ENCODE measurements around the gene ZNF320.
"Not testable (repeated sequence)": the region's sequence is repeated elsewhere in the genome, so short reads cannot be mapped to it uniquely, and the experiment has no call there.

Gene ZNF320

DNA sequence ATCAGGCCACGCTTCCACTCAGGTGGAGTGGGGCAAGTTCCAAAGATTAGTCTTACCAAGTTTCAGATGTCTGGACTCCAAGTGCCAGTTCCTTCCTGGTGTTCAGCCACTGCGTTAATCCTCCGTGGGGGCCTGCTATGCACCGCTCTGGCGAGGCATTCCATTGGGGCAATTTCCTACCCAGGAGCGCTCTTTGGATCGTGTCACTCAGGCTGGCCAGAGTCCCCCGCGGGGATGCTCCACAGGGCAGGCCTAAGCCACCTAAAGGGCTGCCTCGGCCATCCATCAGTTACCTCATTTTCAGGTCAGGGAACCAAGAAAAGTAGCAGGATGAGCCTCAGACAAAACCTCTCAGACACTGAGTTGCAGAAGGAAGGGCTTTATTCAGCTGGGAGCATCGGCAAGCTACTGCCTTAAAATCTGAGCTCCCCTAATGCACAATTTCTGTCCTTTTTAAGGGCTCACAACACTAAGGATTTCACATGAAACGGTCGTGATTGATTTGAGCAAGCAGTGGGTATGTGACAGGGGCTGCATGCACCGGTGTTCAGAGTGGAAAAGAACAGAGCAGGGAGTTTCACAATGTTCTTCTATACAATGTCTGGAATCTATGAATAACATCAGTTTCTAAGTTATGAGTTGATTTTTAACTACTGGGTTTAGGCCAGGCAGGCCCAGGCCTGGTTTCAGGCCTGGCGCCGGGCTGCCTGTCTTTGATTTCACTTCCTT lies 6.8 kb upstream of the ZNF320 start:
- not testable (repeated sequence) for H3K4me3 ChIP-seq (ENCODE audit: low read depth in 1 of 2, low read length in 2 of 2); H3K27ac ChIP-seq (ENCODE audit: low read depth, low read length); H3K9ac ChIP-seq (ENCODE audit: low read length); H3K36me3 ChIP-seq (ENCODE audit: insufficient read depth, low read length); H3K9me3 ChIP-seq (ENCODE audit: low read length); H3K4me1 ChIP-seq (ENCODE audit: insufficient read depth, low read length); H3K27me3 ChIP-seq (ENCODE audit: control insufficient read depth in 1 of 2, insufficient read depth in 2 of 2, low read length in 2 of 2)

DNA sequence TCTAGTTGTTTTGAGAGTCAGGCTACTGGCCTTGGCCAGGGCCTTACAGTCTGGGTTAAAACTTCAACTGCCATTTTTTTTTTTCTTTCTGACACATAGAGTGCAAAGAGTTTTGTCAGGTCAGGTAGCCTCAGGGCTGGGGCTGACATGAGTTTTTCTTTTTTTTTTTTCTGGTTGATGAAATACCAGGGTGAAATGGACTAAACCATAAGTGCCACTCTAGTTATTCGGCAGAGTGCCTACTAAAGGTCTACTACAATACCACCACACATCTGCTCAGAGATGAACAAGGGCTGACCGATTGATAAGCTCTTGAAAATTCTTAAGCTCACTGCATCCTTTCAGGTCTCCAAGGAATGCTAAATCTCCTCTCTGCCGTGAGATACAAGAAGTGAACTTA lies 4.4 kb upstream of the ZNF320 start:
- H3K36me3 ChIP-seq (ENCODE audit: insufficient read depth, low read length) = no peaks in the 10 kb centered on the region
- no peak overlapping the region for H3K27ac ChIP-seq (ENCODE audit: low read depth, low read length)
- no peaks in the 10 kb centered on the region for H3K9me3 ChIP-seq (ENCODE audit: low read length)
- peaks cover 5% of the 10 kb centered on the region for H3K4me1 ChIP-seq (ENCODE audit: insufficient read depth, low read length)
- no peaks in the 10 kb centered on the region for H3K27me3 ChIP-seq (ENCODE audit: control insufficient read depth in 1 of 2, insufficient read depth in 2 of 2, low read length in 2 of 2)
- H3K4me3 ChIP-seq (ENCODE audit: low read depth in 1 of 2, low read length in 2 of 2) = no peak overlapping the region
- no peak overlapping the region for H3K9ac ChIP-seq (ENCODE audit: low read length)

DNA sequence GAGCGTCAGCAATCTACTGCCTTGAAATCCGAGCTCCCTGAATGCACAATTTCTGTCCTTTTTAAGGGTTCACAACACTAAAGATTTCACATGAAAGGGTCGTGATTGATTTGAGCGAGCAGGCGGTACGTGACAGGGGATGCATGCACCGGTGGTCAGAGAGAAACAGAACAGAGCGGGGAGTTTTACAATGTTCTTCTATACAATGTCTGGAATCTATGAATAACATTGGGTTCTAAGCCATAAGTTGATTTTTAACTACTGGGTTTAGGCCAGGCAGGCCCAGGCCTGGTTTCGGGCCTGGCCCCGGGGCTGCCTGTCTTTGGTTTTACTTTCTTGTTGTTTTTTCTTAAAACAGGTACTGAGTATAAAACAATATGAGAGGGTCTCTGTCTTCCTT lies 1.2 kb upstream of the ZNF320 start:
- peaks cover 11% of the 10 kb centered on the region for H3K4me1 ChIP-seq (ENCODE audit: insufficient read depth, low read length)
- not testable (repeated sequence) for H3K4me3 ChIP-seq (ENCODE audit: low read depth in 1 of 2, low read length in 2 of 2); H3K9ac ChIP-seq (ENCODE audit: low read length); H3K36me3 ChIP-seq (ENCODE audit: insufficient read depth, low read length); H3K9me3 ChIP-seq (ENCODE audit: low read length); H3K27me3 ChIP-seq (ENCODE audit: control insufficient read depth in 1 of 2, insufficient read depth in 2 of 2, low read length in 2 of 2); H3K27ac ChIP-seq (ENCODE audit: low read depth, low read length)

DNA sequence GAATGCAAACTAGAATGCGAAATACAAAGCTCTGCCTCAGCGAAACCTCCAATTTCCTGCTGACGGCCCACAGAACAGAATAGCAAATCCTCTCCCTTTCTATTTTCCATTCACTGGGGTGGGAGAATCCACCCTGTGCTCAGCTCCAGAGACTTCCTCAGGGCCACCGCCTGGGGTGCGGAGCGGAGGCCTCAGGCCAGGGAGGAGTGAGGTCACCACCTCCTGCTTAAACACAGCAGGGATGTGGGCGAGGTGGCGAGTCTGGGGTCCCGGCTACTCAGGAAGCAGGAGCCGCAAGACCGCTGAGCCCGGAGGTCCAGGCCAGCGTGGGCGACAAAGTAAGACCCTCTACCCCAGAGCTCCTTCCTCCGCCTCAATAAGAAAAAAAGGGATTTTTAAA lies 666 bp upstream of the ZNF320 start:
- Histone ChIP-seq H3K9ac (ENCODE audit: low read length) (peak overlapping the region; percentile 12), H3K4me3 (ENCODE audit: low read depth in 1 of 2, low read length in 2 of 2) (peak overlapping the region; percentile 63 to 97), H3K27ac (ENCODE audit: low read depth, low read length) (peak overlapping the region; percentile 84)

DNA sequence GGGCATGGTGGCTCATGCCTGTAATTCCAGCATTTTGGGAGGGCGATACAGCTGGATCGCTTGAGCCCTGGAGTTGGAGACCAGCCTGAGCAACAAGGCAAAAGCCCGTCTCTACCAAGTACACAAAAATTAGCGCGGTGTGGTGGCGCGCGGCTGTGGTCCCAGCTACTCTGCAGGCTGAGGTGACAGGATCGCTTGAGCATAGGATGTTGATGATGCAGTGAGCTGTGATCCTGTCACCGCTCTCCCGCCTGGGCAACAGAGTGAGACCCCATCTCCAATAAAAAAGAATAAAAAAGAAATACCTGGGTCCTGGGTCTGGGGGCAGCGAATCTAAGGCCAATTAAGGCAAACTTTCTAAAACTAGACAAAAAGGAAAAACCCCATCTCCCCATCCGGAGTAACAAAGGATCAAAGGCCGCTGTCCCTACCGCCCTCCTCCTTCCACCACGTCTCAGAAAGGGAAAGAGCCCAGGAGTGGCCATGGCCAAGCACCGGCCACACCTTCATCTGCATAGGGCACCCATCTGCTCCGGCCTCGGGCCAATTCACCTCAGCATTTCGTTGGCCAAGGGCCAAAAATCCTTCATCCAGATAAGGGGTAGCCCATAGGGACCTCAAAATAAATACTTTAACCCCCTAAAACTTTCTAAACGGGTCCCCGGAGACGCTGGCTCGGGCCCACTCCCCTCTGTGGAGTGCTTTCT lies 851 bp downstream of the ZNF320 start:
- Histone ChIP-seq H3K27me3 (ENCODE audit: control insufficient read depth in 1 of 2, insufficient read depth in 2 of 2, low read length in 2 of 2) (no peaks in the 10 kb centered on the region), H3K4me1 (ENCODE audit: insufficient read depth, low read length) (peaks cover 11% of the 10 kb centered on the region), H3K36me3 (ENCODE audit: insufficient read depth, low read length) (no peaks in the 10 kb centered on the region), H3K9ac (ENCODE audit: low read length) (peak overlapping the region; percentile 76), H3K27ac (ENCODE audit: low read depth, low read length) (peak overlapping the region; percentile 84), H3K4me3 (ENCODE audit: low read depth in 1 of 2, low read length in 2 of 2) (peak overlapping the region; percentile 63 to 97), H3K9me3 (ENCODE audit: low read length) (no peaks in the 10 kb centered on the region)

More for the DNA sequence above, 666 bp upstream of the ZNF320 start:
- H3K4me1 ChIP-seq (ENCODE audit: insufficient read depth, low read length) = peaks cover 11% of the 10 kb centered on the region
- H3K27me3 ChIP-seq (ENCODE audit: control insufficient read depth in 1 of 2, insufficient read depth in 2 of 2, low read length in 2 of 2) = no peaks in the 10 kb centered on the region
- H3K9me3 ChIP-seq (ENCODE audit: low read length) = no peaks in the 10 kb centered on the region
- no peaks in the 10 kb centered on the region for H3K36me3 ChIP-seq (ENCODE audit: insufficient read depth, low read length)

DNA sequence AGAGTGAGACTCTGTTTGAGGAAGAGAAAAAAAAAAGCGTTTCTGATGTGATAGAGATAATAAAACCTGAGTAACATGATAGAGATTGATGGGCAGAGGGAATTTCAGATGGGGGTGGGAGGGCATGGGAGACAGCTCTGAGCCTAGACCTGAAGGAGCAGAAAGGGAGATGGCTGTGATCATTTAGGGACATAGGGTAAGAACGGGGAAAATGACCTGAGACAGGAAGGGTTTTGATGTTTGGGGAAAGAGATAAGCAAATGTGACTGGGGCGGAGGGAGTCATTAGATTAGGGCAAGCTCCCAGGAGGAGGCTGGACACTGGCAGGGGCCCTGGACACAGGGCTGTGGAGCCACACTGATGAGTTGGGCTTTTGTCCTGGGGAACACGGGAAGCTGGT lies 6.1 kb downstream of the ZNF320 start:
- H3K4me3 ChIP-seq (ENCODE audit: low read depth in 1 of 2, low read length in 2 of 2) = no peak overlapping the region
- H3K4me1 ChIP-seq (ENCODE audit: insufficient read depth, low read length) = peaks cover under 1% of the 10 kb centered on the region
- peaks cover 10% of the 10 kb centered on the region for H3K36me3 ChIP-seq (ENCODE audit: insufficient read depth, low read length)
- H3K9ac ChIP-seq (ENCODE audit: low read length) = no peak overlapping the region
- no peaks in the 10 kb centered on the region for H3K9me3 ChIP-seq (ENCODE audit: low read length)
- no peak overlapping the region for H3K27ac ChIP-seq (ENCODE audit: low read depth, low read length)
- no peaks in the 10 kb centered on the region for H3K27me3 ChIP-seq (ENCODE audit: control insufficient read depth in 1 of 2, insufficient read depth in 2 of 2, low read length in 2 of 2)

DNA sequence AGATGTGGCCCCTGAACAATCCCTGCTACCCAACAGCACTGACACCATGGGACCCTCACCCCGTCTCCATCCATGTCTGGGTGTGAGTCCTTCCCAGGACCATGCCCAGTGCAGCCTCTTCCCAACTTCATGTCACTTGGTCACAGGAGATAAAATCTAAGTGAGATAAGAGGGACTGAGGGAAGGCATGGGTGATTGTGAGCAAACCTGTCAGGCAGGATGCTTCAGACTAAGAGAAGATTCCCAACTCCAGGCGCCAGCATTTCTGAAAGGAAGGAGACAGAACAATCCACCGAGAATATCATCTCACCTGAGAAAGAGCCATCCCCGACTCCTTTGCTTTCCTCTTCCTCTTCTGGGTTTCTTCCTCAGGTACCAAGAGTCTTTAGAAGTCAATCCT lies 7.5 kb downstream of the ZNF320 start:
- Histone ChIP-seq H3K4me3 (ENCODE audit: low read depth in 1 of 2, low read length in 2 of 2) (no peak overlapping the region), H3K27me3 (ENCODE audit: control insufficient read depth in 1 of 2, insufficient read depth in 2 of 2, low read length in 2 of 2) (no peaks in the 10 kb centered on the region), H3K36me3 (ENCODE audit: insufficient read depth, low read length) (peaks cover 15% of the 10 kb centered on the region), H3K9ac (ENCODE audit: low read length) (no peak overlapping the region), H3K27ac (ENCODE audit: low read depth, low read length) (no peak overlapping the region), H3K9me3 (ENCODE audit: low read length) (no peaks in the 10 kb centered on the region), H3K4me1 (ENCODE audit: insufficient read depth, low read length) (no peaks in the 10 kb centered on the region)

DNA sequence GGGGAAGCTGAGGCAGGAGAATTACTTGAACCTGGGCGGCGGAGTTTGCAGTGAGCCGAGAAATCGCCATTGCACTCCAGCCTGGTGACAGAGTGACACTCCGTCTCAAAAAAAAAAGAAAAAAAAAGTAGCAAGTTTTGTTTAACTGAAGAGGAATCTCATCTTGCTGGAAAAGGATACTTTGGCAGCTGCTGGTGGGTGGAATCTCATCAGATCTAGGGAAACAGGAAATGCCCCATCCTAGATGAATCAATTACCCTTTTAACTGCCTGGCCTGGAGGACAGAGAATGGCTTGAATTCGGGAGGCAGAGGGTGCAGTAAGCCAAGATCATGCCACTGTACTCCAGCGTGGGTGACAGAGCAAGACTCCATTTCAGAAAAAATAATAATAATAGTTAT lies 8.4 kb downstream of the ZNF320 start:
- Histone ChIP-seq H3K4me3 (ENCODE audit: low read depth in 1 of 2, low read length in 2 of 2) (no peak overlapping the region), H3K27ac (ENCODE audit: low read depth, low read length) (no peak overlapping the region), H3K9me3 (ENCODE audit: low read length) (no peaks in the 10 kb centered on the region), H3K36me3 (ENCODE audit: insufficient read depth, low read length) (peaks cover 24% of the 10 kb centered on the region), H3K9ac (ENCODE audit: low read length) (no peak overlapping the region), H3K4me1 (ENCODE audit: insufficient read depth, low read length) (no peaks in the 10 kb centered on the region), H3K27me3 (ENCODE audit: control insufficient read depth in 1 of 2, insufficient read depth in 2 of 2, low read length in 2 of 2) (no peaks in the 10 kb centered on the region)

DNA sequence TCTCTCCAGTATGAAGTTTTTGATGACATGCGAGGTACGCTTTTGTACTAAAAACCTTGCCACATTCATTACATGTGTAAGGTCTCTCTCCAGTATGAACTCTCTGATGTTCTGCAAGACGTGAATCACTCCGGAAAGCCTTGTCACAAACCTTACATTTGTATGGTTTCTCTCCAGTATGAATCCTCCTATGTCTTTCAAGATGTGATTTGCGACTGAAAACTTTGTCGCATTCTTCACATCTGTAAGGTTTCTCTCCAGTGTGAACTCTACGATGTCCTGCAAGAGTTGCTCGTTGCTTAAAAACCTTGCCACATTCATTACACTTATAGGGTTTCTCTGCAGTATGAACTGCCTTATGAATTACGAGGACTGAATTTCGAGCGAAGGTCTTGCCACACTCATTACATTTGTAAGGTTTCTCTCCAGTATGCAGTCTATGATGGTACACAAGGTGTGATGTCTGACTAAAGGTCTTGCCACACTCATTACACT lies 16.5 kb downstream of the ZNF320 start:
- no peak overlapping the region for H3K9ac ChIP-seq (ENCODE audit: low read length)
- H3K27ac ChIP-seq (ENCODE audit: low read depth, low read length) = no peak overlapping the region
- no peaks in the 10 kb centered on the region for H3K9me3 ChIP-seq (ENCODE audit: low read length)
- no peaks in the 10 kb centered on the region for H3K27me3 ChIP-seq (ENCODE audit: control insufficient read depth in 1 of 2, insufficient read depth in 2 of 2, low read length in 2 of 2)
- no peak overlapping the region for H3K4me3 ChIP-seq (ENCODE audit: low read depth in 1 of 2, low read length in 2 of 2)
- peaks cover 59% of the 10 kb centered on the region for H3K36me3 ChIP-seq (ENCODE audit: insufficient read depth, low read length)
- no peaks in the 10 kb centered on the region for H3K4me1 ChIP-seq (ENCODE audit: insufficient read depth, low read length)

DNA sequence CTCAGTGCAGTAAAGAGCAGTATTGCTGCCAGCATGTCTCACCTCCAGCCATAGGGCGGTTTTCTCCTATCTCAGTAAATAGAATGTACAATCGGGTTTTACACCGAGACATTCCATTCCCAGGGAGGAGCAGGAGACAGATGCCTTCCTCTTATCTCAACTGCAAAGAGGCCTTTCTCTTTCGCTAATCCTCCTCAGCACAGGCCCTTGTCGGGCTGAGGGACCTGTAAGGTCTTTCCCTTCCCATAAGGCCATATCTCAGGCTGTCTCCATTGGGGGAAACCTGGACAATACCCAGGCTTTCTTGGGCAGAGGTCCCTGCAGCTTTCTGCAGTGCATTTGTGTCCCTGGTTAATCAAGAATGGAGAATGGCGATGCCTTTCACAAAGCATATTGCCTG lies 24.4 kb downstream of the ZNF320 start:
- not testable (repeated sequence) for H3K4me3 ChIP-seq (ENCODE audit: low read depth in 1 of 2, low read length in 2 of 2); H3K36me3 ChIP-seq (ENCODE audit: insufficient read depth, low read length); H3K27me3 ChIP-seq (ENCODE audit: control insufficient read depth in 1 of 2, insufficient read depth in 2 of 2, low read length in 2 of 2); H3K27ac ChIP-seq (ENCODE audit: low read depth, low read length); H3K4me1 ChIP-seq (ENCODE audit: insufficient read depth, low read length); H3K9me3 ChIP-seq (ENCODE audit: low read length); H3K9ac ChIP-seq (ENCODE audit: low read length)

DNA sequence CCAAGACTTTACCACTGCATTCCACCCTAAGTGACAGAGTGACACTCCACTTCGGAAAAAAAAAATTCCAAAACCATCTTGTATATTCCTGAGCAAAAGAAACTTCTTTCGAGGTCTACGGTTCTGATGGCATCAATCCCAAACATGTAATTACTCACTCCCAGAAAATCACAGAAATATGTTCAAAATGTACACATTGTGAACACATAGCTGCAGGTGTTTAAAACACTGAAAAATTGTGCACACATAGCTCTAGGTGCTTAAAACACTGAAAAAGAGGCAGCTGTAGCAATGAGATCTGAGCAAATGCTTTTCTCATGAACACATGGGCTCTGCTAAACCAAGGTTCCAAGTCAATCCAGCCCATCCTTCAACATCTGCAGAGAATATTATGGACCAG lies 26.0 kb downstream of the ZNF320 start:
- Histone ChIP-seq H3K4me1 (ENCODE audit: insufficient read depth, low read length) (no peaks in the 10 kb centered on the region), H3K36me3 (ENCODE audit: insufficient read depth, low read length) (no peaks in the 10 kb centered on the region), H3K4me3 (ENCODE audit: low read depth in 1 of 2, low read length in 2 of 2) (no peak overlapping the region), H3K27me3 (ENCODE audit: control insufficient read depth in 1 of 2, insufficient read depth in 2 of 2, low read length in 2 of 2) (no peaks in the 10 kb centered on the region), H3K9ac (ENCODE audit: low read length) (no peak overlapping the region), H3K27ac (ENCODE audit: low read depth, low read length) (no peak overlapping the region), H3K9me3 (ENCODE audit: low read length) (no peaks in the 10 kb centered on the region)

DNA sequence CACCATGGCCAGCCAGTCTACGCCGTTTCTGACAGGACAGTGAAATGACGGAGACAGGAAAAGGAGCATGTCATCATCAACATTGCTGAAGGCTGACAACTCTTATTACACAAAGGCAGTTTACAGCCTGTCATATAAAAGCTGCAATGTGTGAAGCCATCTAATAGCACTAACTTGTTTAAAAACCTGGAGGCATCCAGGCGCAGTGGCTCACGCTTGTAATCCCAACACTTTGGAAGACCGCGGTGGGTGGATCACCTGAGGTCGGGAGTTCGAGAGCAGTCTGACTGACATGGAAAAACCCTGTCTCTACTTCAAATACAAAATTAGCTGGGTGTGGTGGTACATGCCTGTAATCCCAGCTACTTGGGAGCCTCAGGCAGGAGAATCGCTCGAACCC lies 29.4 kb downstream of the ZNF320 start:
- H3K9me3 ChIP-seq (ENCODE audit: low read length); H3K27ac ChIP-seq (ENCODE audit: low read depth, low read length); H3K4me1 ChIP-seq (ENCODE audit: insufficient read depth, low read length); H3K9ac ChIP-seq (ENCODE audit: low read length); H3K36me3 ChIP-seq (ENCODE audit: insufficient read depth, low read length); H3K27me3 ChIP-seq (ENCODE audit: control insufficient read depth in 1 of 2, insufficient read depth in 2 of 2, low read length in 2 of 2); H3K4me3 ChIP-seq (ENCODE audit: low read depth in 1 of 2, low read length in 2 of 2): not testable (repeated sequence)
